ENCODE results near the gene OR5D18. TPM values are rescaled to one million over a fixed set of nuclear protein-coding genes. Genes with fewer than 3 reads are reported as not detected.

Gene OR5D18
- total RNA-seq (not detected), polyA plus RNA-seq (not detected)
- long read RNA-seq, donor 1: 0 reads
- long read RNA-seq, donor 2: 0 reads
- long read RNA-seq, donor 3: 0 reads

DNA sequence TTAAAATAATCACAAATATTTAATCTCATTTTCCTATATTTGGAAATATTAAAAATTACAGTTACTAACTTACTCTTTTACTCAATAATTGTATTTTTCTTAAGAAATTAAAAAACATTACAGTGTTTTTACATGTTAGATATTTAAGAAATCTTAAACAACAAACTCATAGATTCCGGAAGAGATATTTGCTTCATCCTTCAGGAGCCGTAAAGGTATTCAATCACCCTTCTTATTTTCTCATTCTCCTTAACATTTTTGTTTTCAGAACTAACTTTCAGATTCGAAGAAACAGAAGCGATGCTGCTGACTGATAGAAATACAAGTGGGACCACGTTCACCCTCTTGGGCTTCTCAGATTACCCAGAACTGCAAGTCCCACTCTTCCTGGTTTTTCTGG, at the start of gene OR5D18:
TSS of gene OR5D18 (plus strand) at position 301 of the 400 bp plus-strand sequence. CDS start at position 301, 0 bp downstream.
- H3K36me3 ChIP-seq: no peaks in the 10 kb centered on the region
- no peak within 1 kb of the TSS for H3K4me3 ChIP-seq
- TF ChIP-seq, protein P1, sequence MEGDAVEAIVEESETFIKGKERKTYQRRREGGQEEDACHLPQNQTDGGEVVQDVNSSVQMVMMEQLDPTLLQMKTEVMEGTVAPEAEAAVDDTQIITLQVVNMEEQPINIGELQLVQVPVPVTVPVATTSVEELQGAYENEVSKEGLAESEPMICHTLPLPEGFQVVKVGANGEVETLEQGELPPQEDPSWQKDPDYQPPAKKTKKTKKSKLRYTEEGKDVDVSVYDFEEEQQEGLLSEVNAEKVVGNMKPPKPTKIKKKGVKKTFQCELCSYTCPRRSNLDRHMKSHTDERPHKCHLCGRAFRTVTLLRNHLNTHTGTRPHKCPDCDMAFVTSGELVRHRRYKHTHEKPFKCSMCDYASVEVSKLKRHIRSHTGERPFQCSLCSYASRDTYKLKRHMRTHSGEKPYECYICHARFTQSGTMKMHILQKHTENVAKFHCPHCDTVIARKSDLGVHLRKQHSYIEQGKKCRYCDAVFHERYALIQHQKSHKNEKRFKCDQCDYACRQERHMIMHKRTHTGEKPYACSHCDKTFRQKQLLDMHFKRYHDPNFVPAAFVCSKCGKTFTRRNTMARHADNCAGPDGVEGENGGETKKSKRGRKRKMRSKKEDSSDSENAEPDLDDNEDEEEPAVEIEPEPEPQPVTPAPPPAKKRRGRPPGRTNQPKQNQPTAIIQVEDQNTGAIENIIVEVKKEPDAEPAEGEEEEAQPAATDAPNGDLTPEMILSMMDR (IDR thresholded peaks at IDR 0.05): no peak
- H3K27me3 ChIP-seq: no peaks in the 10 kb centered on the region
- WGBS, 2 donors: 81 to 84% methylated on average over 5 of the region's 5 CpGs
- H3K4me1 ChIP-seq: no peaks in the 10 kb centered on the region
- ATAC-seq (no peak), DNase-seq (no peak)
- H3K27ac ChIP-seq: no peak within 1 kb of the TSS
- peaks cover 0 to 27% (median 0%) of the 10 kb centered on the region in 11 donors for H3K9me3 ChIP-seq
- intact Hi-C loops (cut with DNase I): no loop called here

DNA sequence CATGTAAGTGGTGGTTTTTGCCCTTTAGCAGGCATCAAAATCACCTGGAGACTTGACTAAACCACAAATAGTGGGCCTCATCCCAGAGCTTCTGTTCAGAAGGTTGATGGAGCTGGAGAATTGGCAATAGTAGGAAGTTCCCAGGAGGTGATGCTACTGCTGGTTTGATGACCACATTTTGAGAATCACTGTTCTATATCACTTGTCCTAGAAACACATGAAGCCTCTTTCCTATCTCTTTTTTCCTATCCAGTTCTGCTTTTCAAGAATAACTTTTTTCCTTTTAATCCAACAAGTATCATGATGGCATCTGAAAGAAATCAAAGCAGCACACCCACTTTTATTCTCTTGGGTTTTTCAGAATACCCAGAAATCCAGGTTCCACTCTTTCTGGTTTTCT, 46.3 kb upstream of the OR5D18 start, which contains the start of gene OR5D13:
TSS of gene OR5D13 (plus strand) at position 301 of the 400 bp plus-strand sequence. CDS start at position 301, 0 bp downstream.
- TF ChIP-seq, protein P1 (IDR thresholded peaks at IDR 0.05): no peak
- H3K27me3 ChIP-seq: no peaks in the 10 kb centered on the region
- no peak for DNase-seq
- no peaks in the 10 kb centered on the region for H3K36me3 ChIP-seq
- H3K27ac ChIP-seq: no peak within 1 kb of the TSS
- no peak within 1 kb of the TSS for H3K4me3 ChIP-seq
- H3K9me3 ChIP-seq: peaks cover 0 to 31% (median 0%) of the 10 kb centered on the region in 11 donors
- no peak for ATAC-seq
- intact Hi-C loops (cut with DNase I): no loop called here
- no peaks in the 10 kb centered on the region for H3K4me1 ChIP-seq

DNA sequence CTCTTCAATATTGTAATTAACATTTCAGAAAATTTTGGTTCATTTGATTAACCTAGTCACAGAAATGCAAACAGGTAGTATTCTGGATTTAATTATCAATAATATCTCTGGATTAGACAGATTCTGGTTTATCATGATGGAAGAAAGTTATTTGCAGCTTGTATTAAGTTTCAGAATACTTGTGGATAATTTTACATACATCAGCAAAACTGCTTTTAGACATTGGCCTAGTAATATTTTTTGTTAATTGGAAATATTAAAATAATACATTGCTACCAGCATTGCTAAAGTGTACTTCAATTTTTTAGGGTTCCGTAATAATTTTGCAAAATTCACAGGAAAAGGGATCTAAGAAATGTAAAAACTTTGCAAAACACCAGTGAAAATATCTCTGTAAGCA, 27.8 kb upstream of the OR5D18 start:
- no peaks in the 10 kb centered on the region for H3K27me3 ChIP-seq
- TF ChIP-seq, protein P1 (IDR thresholded peaks at IDR 0.05): no peak
- no peaks in the 10 kb centered on the region for H3K36me3 ChIP-seq
- DNase-seq: no peak
- H3K4me3 ChIP-seq: no peak overlapping the region
- 72 to 73% methylated on average over 1 of the region's 1 CpG for WGBS, 2 donors
- ATAC-seq: no peak
- H3K9me3 ChIP-seq: peaks cover 0 to 4% (median 0%) of the 10 kb centered on the region in 11 donors
- intact Hi-C loops (cut with DNase I): no loop called here
- no peaks in the 10 kb centered on the region for H3K4me1 ChIP-seq
- no peak overlapping the region for H3K27ac ChIP-seq

DNA sequence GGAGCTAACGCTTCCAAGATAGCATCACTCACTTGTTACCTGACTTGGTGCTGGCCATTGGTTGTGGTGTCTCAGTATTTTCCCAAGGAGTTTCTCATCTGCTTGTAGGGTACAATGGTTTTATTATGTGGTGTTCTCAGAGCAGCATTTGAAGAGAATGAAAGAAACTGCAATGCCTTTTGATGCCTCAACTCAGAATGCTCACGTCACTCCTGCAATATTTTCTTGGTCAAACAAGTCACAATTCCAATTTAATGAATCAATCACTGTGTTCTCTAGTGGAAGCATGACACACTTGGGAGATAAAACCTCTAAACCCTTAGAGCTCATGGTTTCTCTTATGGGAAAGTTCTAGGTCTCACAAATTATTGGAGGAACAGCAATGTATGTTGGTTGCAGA, 26.1 kb upstream of the OR5D18 start:
- H3K27ac ChIP-seq: no peak overlapping the region
- H3K9me3 ChIP-seq: peaks cover 0 to 7% (median 0%) of the 10 kb centered on the region in 11 donors
- 45 to 65% methylated on average over 2 of the region's 2 CpGs for WGBS, 2 donors
- no peak overlapping the region for H3K4me3 ChIP-seq
- intact Hi-C loops (cut with DNase I): no loop called here
- TF ChIP-seq, protein P1 (IDR thresholded peaks at IDR 0.05): no peak
- no peaks in the 10 kb centered on the region for H3K27me3 ChIP-seq
- DNase-seq (no peak), ATAC-seq (no peak)
- no peaks in the 10 kb centered on the region for H3K36me3 ChIP-seq
- H3K4me1 ChIP-seq: no peaks in the 10 kb centered on the region
